HG02973 (cell line): ENCODE results near the gene WBP1L.
"Not testable (repeated sequence)": the region's sequence is repeated elsewhere in the genome, so short reads cannot be mapped to it uniquely, and the experiment has no call there.

ENCODE experiments used
- ATAC-seq: cut with Tn5 transposase; IDR thresholded peaks from one replicate; pipeline ENCODE4 v1.9.1; 2021; ENCODE audit warnings: moderate library complexity; ENCODE audit not compliant: unreplicated experiment

The WBP1L gene

DNA sequence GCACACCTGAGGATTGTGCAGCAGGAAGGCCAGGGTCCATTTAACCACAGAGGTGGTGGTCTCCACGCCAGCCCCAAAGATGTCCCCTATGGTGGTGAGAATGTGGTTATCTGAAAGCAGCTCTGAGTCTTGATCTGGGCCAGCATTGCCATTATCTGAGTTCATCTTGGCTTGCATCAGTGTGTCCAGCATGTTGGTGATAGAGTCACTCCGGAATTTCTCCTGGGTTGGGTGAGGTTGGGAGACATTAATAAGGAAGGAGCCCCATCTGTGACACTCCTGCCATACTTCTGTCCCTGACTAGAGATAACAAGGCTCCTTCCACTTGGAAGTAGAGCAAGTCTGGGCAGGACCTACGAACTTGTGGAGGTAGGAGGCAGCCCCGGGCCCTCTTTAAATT is 89.2 kb downstream of the WBP1L start:
- no peak for ATAC-seq

DNA sequence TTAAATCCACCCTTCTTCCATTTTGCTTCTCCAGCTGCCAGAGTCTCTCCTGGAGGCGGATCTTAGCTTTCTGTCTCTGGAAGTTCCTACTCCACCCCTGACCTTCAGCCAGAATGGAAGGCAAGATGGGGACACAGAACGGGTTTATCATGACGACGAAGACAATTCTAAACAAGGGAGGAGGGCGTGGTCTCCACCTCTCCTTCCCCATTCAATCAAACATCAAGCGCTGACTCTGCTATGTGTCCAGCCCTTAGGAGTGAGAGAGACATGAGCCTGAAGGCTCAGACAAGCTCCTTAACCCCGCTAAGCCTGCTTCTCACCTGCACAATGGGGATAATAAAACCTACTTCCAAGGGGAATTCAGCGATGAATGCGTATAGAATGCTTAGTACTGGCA is 90.4 kb downstream of the WBP1L start:
- no peak for ATAC-seq

DNA sequence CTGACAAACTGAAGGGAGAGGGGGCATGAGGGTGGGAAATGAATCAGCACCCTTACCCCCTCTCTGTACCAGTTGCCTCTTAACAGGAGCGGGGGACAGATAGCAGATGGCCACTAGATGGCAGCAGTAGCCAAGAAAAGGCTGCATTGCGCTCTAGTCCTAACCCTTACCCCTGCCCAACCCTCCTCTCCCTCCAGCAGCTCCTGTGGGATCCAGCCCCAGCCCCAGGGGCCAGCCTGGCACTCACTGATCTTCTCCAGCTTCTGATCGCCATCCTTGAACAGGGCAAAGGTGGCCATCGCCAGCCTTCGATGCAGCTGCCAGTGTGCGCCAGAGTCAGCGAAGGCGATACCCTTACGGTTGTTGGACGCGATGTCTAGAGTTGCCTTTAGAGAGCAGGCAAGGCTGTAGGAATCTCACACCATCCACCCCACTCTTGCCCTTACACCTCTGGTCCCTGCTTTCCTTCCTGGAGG is 91.3 kb downstream of the WBP1L start:
- ATAC-seq: no peak

DNA sequence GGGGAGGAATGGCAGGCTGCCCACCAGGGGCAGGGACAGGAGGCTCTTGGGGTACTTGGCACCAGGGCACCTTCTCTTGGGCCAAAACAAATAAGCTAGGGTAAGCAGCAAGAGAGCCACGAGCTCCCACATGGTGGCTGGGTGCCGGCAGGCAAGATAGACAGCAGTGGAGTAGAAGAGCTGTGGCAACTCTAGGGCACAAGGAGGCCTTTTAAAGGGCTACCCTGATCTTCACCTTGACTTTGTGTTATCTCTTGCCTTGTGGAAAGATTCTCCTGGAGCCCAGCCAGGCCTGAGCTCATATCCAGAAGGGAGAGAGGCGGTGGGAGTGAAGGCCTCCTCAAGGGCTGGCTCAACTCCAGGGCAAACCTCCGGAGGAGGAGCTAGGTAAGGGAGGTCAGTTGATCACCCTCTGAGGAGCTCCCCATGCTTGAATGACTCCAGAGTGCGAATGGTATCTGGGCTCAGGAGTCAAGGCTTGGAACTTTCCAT is 93.5 kb downstream of the WBP1L start, which contains the start of gene CYP17A1:
CYP17A1 (minus strand) TSS at position 184 of the 492 bp plus-strand sequence; CDS start at position 132, 52 bp downstream.
- no peak for ATAC-seq

DNA sequence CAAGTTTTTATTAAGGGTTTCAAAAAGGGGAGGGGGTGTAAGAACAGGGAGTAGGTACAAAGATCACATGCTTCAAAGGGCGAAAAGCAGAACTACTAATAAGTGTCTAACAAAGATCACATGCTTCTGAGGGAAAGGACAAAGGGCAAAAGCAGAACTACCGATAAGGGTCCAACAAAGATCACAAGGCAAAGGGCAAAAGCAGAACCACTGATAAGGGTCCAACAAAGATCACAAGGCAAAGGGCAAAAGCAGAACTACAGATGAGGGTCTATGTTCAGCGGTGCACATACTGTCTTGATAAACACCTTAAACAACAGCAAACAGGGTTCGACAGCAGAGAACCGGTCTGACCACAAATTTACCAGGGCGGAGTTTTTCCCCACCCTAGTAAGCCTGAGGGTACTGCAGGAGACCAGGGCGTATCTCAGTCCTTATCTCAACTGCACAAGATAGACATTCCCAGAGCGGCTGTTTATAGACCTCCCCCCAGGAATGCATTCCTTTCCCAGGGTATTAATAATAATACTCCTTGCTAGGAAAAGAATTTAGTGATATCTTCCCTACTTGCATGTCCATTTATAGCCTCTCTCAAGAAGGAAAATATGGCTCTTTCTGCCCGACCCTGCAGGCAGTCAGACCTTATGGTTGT is 94.7 kb downstream of the WBP1L start:
- ATAC-seq: not testable (repeated sequence)

DNA sequence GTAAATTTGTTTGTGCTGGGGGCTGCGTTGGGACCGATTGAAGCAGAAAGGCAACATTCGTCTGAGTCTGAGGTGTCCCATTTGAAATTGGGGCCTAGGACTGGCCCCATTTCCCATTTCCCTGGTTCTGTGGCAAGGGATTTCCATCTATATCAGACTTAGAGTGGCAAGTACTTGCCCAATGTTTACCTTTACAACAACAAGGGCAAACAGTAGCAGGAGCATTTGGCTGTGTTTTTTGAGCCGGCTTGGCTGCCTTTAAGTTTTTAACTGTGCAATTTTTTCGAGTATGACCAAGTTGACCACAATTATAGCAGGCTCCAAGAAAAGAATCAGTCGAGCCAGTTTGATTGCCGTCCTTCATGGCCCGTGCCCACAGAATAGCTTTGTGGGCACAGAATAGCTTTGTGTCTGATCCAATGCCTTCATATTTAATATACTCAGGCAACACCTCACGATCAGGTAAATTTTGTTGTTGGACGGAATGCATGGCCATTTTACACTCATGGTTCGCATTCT is 98.1 kb downstream of the WBP1L start:
- no peak for ATAC-seq

DNA sequence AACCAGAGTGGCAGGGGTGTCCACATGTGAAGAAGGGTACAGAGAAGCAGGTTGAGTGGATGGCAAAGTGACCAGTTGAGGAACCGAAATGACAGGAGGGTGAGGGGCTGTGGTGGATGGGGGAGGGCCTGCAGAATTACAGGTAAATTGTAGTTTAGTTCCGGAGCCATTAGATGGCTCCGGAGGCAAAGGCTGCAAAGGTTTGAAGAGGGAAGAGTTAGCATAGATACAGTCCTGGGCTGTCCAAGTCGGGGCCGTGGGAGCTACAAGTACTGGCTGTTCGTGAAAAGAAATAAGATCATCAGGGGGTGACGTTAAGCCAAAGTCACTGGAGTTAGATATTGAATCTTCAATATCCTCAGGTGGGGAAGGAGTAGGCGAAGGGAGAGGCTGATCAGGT is 99.4 kb downstream of the WBP1L start:
- not testable (repeated sequence) for ATAC-seq

DNA sequence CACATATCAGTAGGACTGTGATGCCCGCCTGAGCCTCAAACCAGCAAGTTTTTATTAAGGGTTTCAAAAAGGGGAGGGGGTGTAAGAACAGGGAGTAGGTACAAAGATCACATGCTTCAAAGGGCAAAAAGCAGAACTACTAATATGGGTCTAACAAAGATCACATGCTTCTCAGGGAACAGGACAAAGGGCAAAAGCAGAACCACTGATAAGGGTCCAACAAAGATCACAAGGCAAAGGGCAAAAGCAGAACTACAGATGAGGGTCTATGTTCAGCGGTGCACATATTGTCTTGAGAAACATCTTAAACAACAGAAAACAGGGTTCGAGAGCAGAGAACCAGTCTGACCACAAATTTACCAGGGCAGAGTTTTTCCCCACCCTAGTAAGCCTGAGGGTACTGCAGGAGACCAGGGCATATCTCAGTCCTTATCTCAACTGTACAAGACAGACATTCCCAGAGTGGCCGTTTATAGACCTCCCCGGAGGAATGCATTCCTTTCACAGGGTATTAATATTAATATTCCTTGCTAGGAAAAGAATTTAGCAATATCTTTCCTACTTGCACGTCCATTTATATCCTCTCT is 100.5 kb downstream of the WBP1L start:
- ATAC-seq: not testable (repeated sequence)

DNA sequence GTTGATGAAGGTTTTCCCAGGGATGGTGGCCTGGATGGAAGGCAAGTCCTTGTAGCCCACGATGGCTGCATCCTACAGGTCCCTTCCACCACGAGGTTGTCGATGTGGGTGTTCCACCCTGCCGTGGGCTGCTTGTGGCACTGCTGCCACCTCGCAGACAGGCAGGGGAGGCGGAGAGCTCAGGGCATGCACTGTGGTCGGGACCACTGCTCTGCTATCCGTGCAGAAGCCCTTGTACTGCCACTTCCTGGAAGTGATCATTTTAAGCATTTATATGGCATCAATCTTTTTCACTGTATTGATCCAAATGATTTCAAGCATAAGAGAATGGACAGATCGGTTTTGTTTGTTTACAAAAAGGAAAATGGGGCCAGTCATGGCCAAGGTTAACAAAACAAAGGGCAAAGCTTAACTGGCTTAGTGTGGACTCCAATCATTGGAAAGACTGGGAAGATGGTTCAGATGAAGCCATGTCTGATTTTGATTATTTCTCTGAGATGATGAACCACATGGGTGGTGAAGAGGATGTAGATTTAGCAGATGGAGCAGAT is 101.7 kb downstream of the WBP1L start:
- ATAC-seq: no peak

DNA sequence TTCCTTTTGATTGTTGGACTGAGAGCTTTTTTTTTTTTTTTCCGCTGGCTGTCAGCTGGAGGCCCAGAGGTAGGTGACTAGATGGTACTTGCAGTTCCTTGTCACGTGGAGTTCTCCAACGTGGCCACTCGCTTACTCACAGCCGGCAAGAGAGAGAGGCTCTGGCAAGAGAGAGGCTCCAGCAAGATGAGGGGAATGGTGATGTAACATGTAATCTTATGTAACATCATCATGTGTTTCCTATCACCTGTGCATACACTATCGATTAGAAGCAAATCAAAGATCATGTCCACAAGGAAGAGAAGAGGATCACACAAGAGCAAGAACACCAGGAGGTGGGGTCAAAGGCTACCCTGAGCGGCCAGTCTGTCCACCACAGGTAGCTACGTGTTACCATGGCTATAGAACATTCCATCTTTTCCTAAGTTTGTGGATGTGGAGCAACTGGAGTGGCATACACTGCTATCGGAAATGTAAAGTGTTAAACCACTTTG is 106.3 kb downstream of the WBP1L start:
- no peak for ATAC-seq

DNA sequence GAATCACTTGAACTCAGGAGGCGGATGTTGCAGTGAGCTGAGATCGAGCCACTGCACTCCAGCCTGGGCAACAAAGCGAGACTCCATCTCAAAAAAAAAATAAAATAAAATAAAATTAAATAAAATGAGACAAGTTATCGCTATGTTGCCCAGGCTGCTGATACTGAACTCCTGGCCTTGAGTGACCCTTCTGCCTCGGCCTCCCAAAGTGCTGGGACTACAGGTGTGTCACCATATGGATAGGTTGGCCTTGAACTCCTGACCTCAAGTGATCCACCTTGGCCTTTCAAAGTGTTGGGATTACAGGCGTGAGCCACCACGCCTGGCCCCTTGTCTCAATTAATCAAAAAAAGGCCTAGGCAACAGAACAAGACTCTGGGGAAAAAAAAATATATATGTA is 109.5 kb downstream of the WBP1L start:
- not testable (repeated sequence) for ATAC-seq

DNA sequence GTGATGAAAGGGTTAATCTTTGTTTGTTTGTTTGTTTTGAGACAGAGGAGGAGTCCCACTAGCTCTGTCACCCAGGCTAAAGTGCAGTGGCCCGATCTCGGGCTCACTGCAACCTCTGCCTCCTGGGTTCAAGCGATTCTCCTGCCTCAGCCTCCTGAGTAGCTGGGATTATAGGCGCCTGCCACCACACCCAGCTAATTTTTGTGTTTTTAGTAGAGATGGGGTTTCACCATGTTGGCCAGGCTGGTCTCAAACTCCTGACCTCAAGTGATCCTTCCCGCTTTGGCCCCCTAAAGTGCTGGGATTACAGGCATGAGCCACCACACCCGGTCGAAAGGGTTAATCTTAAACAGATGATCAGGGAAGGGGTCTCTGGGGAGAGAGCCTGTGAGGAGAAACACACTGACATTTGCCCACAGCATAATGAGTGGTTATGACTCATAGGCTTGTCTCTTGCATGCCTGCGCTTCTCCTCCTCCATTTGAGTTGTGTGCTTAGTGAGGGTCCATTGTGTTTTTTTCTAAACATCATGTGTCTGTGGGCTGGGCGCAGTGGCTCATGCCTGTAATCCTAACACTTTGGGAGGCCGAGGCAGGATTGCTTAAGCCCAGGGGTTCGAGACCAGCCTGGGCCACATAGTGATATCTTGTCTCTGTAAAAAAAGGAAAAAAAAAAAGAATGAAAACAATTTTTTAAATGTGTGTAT is 112.1 kb downstream of the WBP1L start:
- ATAC-seq: not testable (repeated sequence)

DNA sequence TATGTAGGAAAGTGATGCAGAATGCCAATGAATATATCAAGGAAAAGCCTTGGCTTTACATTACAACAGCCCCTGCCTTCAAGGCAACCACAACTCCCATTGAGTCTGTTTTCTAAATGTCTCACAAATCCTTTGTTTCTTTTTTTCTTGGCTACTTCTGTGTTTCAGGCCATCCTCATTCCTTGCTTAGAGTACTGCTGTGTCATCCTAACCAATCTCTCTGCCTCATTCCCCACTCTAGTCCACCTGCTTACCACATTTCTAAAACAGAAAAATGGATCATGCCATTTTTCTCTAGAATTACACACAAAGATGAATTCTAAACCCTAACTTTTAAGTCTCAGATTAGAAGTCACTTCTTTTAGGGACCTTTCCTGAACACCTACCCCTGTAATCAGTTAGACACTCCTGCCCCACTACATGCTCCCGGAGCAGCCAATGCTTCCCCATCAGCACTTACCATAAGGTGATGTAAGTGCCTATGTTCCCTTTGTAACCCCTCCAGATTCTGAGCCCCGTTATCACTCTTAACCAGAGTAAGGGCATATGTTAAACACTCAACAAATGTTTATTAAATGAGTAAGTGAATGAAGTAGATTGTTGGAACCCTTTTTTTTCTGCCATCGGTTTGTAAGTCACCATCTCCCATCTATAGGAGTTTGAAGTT is 113.1 kb downstream of the WBP1L start:
- no peak for ATAC-seq

DNA sequence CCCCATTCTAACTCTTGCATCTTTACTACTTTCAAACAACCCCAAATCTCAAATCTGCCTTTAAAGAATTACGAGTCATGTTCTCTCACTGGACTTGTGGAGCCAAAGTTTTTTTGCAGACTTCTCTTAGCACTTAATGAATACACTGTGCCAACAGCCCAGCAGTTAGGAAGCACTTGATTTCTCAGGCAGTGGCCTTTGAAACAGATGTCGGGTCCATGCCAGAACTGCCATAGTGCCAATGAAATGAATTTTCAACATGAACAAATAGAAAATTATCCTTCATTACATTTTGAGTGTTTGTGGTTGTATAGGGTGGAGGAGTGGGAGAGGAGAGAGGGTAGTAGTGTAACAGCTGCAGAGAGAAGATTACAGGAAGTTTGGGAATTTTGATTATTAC is 116.2 kb downstream of the WBP1L start:
- ATAC-seq: no peak

DNA sequence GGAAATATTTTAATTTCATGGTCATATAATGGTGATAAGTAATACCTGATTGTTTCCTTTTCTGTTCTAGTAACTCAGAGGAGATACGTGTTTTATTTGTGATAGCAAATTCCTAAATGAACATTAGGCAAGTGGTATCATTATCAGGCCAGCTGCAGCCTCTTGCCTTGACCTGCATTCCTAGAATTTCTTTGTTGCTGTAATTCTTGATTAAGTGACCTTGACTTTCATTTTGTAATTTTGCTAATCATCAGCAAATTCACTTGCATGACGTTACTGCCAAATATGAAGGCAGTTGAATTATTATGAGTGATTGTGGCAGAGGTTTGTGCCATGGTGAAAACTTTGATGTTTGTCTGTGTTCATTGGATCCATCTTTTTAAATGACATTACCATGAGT is 119.9 kb downstream of the WBP1L start:
- no peak for ATAC-seq

DNA sequence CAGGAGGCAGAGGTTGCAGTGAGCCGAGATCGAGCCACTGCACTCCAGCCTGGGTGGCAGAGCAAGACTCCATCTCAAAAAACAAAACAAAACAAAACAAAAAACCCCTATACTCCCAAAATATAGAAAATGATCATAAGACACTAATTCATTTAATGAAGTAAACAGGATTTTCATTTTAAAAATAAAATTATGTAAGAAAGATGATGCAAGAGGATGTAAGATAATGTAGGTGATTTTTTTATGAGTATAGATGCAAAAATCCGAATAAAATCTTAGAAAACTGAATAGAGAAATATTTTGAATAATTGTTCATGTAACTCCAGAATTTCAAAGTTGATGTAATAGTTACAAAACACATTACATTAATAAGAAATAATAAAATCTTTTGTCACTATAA is 121.9 kb downstream of the WBP1L start:
- ATAC-seq: no peak
